ENCODE results near the gene CACNA2D3. TPM values are rescaled to one million over a fixed set of nuclear protein-coding genes. Genes with fewer than 3 reads are reported as not detected.

Gene CACNA2D3
- total and polyA plus RNA-seq, 12 donors, result 0.51 to 43.5 (median 19.3) TPM

GRCh38 chr3:54641226-54642014 is 519.1 kb downstream of the CACNA2D3 start:
- Histone ChIP-seq H3K27ac (no peak overlapping the region), H3K4me1 (no peaks in the 10 kb centered on the region), H3K4me3 (no peak overlapping the region), H3K9me3 (peaks cover 0 to 2% (median 0%) of the 10 kb centered on the region in 11 donors), H3K36me3 (no peaks in the 10 kb centered on the region), H3K27me3 (peaks cover 0 to 26% (median 9%) of the 10 kb centered on the region in 7 donors)
- no peak for DNase-seq
- WGBS, 2 donors, result 61 to 69% methylated on average over 2 of the region's 2 CpGs
- no peak for TF ChIP-seq CTCF (IDR thresholded peaks at IDR 0.05)
- ATAC-seq, result no peak
- intact Hi-C loops (cut with DNase I), result no loop called here

- intact Hi-C loops (cut with DNase I), result no loop called here
- Histone ChIP-seq H3K36me3 (no peaks in the 10 kb centered on the region), H3K4me1 (no peaks in the 10 kb centered on the region), H3K27ac (no peak overlapping the region), H3K4me3 (no peak overlapping the region), H3K9me3 (peaks cover 0 to 10% (median 4%) of the 10 kb centered on the region in 11 donors), H3K27me3 (peaks cover 0 to 26% (median 9%) of the 10 kb centered on the region in 7 donors)
- ATAC-seq (no peak), DNase-seq (no peak)
- TF ChIP-seq CTCF (IDR thresholded peaks at IDR 0.05), result no peak
- WGBS, 2 donors, result 89 to 92% methylated on average over 6 of the region's 6 CpGs
These were observed 519.8 kb downstream of the CACNA2D3 start for GRCh38 chr3:54642147-54642546.

- no peak for DNase-seq
- H3K27ac ChIP-seq, result no peak overlapping the region
- no peaks in the 10 kb centered on the region for H3K4me1 ChIP-seq
- H3K9me3 ChIP-seq, result peaks cover 0 to 21% (median 4%) of the 10 kb centered on the region in 11 donors
- no peak overlapping the region for H3K4me3 ChIP-seq
- H3K36me3 ChIP-seq, result no peaks in the 10 kb centered on the region
- intact Hi-C loops (cut with DNase I), result no loop called here
- no peak for TF ChIP-seq CTCF (IDR thresholded peaks at IDR 0.05)
- ATAC-seq, result no peak
- H3K27me3 ChIP-seq, result no peaks in the 10 kb centered on the region
These were observed 525.4 kb downstream of the CACNA2D3 start for GRCh38 chr3:54647721-54648120.

GRCh38 chr3:54649551-54649950 is 527.2 kb downstream of the CACNA2D3 start:
- H3K4me3 ChIP-seq, result no peak overlapping the region
- H3K27me3 ChIP-seq, result no peaks in the 10 kb centered on the region
- no peak for TF ChIP-seq CTCF (IDR thresholded peaks at IDR 0.05)
- no peak overlapping the region for H3K27ac ChIP-seq
- DNase-seq, result no peak
- H3K36me3 ChIP-seq, result no peaks in the 10 kb centered on the region
- no peak for ATAC-seq
- peaks cover 0 to 21% (median 4%) of the 10 kb centered on the region in 11 donors for H3K9me3 ChIP-seq
- intact Hi-C loops (cut with DNase I), result no loop called here
- no peaks in the 10 kb centered on the region for H3K4me1 ChIP-seq
